Smooth muscle cell (in vitro differentiated cells): ENCODE measurements around the gene LRRC32. TPM values are rescaled to one million over a fixed set of nuclear protein-coding genes. Genes with fewer than 3 reads are reported as not detected.

Experiments used
- DNase-seq: peaks from one replicate; lab custom pipeline; 2025; ENCODE audit not compliant: unreplicated experiment; lab: John Stamatoyannopoulos, UW
- H2AFZ ChIP-seq: fragments of 200-600 bp; sonication (generic); 2 replicates; pipeline ENCODE4 v1.6.0; 2016; ENCODE audit warnings: antibody characterized with exemption, low read depth, mild to moderate bottlenecking
- H3F3A ChIP-seq: fragments of 200-600 bp; sonication (generic); 2 replicates; pipeline ENCODE4 v1.6.0; 2017; ENCODE audit warnings: antibody characterized with exemption, low read depth
- H3K27ac ChIP-seq: fragments of 200-600 bp; sonication (generic); 2 replicates; pipeline ENCODE4 v1.5.1; 2016; ENCODE audit warnings: low read depth, mild to moderate bottlenecking
- H3K27me3 ChIP-seq: fragments of 200-600 bp; sonication (generic); 2 replicates; pipeline ENCODE4 v1.6.1; 2016; ENCODE audit warnings: low read depth, mild to moderate bottlenecking
- H3K36me3 ChIP-seq: fragments of 200-600 bp; sonication (generic); 2 replicates; pipeline ENCODE4 v1.5.1; 2016; ENCODE audit warnings: low read depth
- H3K4me1 ChIP-seq: fragments of 200-600 bp; sonication (generic); 2 replicates; pipeline ENCODE4 v1.5.1; 2016; ENCODE audit warnings: low read depth
- H3K4me2 ChIP-seq: fragments of 200-600 bp; sonication (generic); 2 replicates; pipeline ENCODE4 v1.6.0; 2016; ENCODE audit warnings: mild to moderate bottlenecking
- H3K4me3 ChIP-seq: fragments of 200-600 bp; sonication (generic); 2 replicates; pipeline ENCODE4 v1.5.1; 2016; ENCODE audit warnings: mild to moderate bottlenecking
- H3K79me2 ChIP-seq: fragments of 200-600 bp; sonication (generic); 2 replicates; pipeline ENCODE4 v1.6.0; 2016; ENCODE audit warnings: low read depth, mild to moderate bottlenecking
- H3K9ac ChIP-seq: fragments of 200-600 bp; sonication (generic); 2 replicates; pipeline ENCODE4 v1.6.0; 2016; ENCODE audit warnings: low read depth
- H3K9me3 ChIP-seq: fragments of 200-600 bp; sonication (generic); replicated peaks from 2 replicates; pipeline ENCODE4 v1.5.1; 2016; ENCODE audit warnings: low read depth
- H4K20me1 ChIP-seq: fragments of 200-600 bp; sonication (generic); 2 replicates; pipeline ENCODE4 v1.6.0; 2016; ENCODE audit warnings: low read depth
- CTCF ChIP-seq: fragments of 200-600 bp; sonication (generic); IDR thresholded peaks from 2 replicates; pipeline ENCODE4 v1.5.1; 2017; ENCODE audit warnings: borderline replicate concordance, mild to moderate bottlenecking, antibody characterized with exemption; ENCODE audit not compliant: insufficient read depth, poor library complexity, severe bottlenecking
- WGBS: methylation state at CpG from one replicate; pipeline ENCODE4 v1.1.7; 2016; ENCODE audit warnings: low lambda C conversion rate; 5-methylcytosine and 5-hydroxymethylcytosine counted together
- polyA plus RNA-seq: library from polyadenylated mRNA; unstranded; fragments of >200 nt; fragmentation: Nextera tagmentation; extraction: Ambion mirVana; gene quantifications from 2 replicates; pipeline ENCODE4 v1.2.1, GENCODE V29; 2016
- total RNA-seq: library from RNA; depleted of rRNA; stranded (reverse); fragments of >200 nt; gene quantifications from 2 replicates; pipeline ENCODE4 v1.2.3, GENCODE V29; 2014

Gene LRRC32
- total and polyA plus RNA-seq, 2 experiments from 2014 or later, result 171 to 444 TPM

- H3F3A ChIP-seq, result no peaks in the 10 kb centered on the region
- H3K9me3 ChIP-seq, result no peaks in the 10 kb centered on the region
- H3K27ac ChIP-seq, result no peak overlapping the region
- no peak overlapping the region for H3K4me2 ChIP-seq
- no peaks in the 10 kb centered on the region for H3K79me2 ChIP-seq
- no peaks in the 10 kb centered on the region for H3K27me3 ChIP-seq
- no peak overlapping the region for H3K9ac ChIP-seq
- no peak for DNase-seq
- H3K4me1 ChIP-seq, result peaks cover 8% of the 10 kb centered on the region
- no peak for TF ChIP-seq CTCF
- WGBS, result 92% methylated on average over 7 of the region's 7 CpGs
- no peaks in the 10 kb centered on the region for H3K36me3 ChIP-seq
- H2AFZ ChIP-seq, result no peak overlapping the region
- no peaks in the 10 kb centered on the region for H4K20me1 ChIP-seq
- no peak overlapping the region for H3K4me3 ChIP-seq
Observed at GRCh38 chr11:76635991-76636738, 34.4 kb downstream of the LRRC32 start.

GRCh38 chr11:76634886-76635285, 35.7 kb downstream of the LRRC32 start:
- no peak for DNase-seq
- no peaks in the 10 kb centered on the region for H3K27me3 ChIP-seq
- H3K4me2 ChIP-seq, result no peak overlapping the region
- no peaks in the 10 kb centered on the region for H3K4me1 ChIP-seq
- no peaks in the 10 kb centered on the region for H4K20me1 ChIP-seq
- no peak overlapping the region for H2AFZ ChIP-seq
- H3K27ac ChIP-seq, result no peak overlapping the region
- H3K9ac ChIP-seq, result no peak overlapping the region
- H3K4me3 ChIP-seq, result no peak overlapping the region
- 83% methylated on average over 4 of the region's 4 CpGs for WGBS
- no peaks in the 10 kb centered on the region for H3K9me3 ChIP-seq
- H3F3A ChIP-seq, result no peaks in the 10 kb centered on the region
- no peak for TF ChIP-seq CTCF
- no peaks in the 10 kb centered on the region for H3K36me3 ChIP-seq
- H3K79me2 ChIP-seq, result no peaks in the 10 kb centered on the region

GRCh38 chr11:76632492-76632891, 38.1 kb downstream of the LRRC32 start:
- no peak for DNase-seq
- Histone ChIP-seq H3K4me1 (no peaks in the 10 kb centered on the region), H3K27ac (no peak overlapping the region), H3F3A (no peaks in the 10 kb centered on the region), H3K4me2 (no peak overlapping the region), H3K27me3 (no peaks in the 10 kb centered on the region), H3K79me2 (no peaks in the 10 kb centered on the region), H3K4me3 (no peak overlapping the region), H2AFZ (no peak overlapping the region), H3K36me3 (no peaks in the 10 kb centered on the region), H3K9me3 (no peaks in the 10 kb centered on the region), H4K20me1 (no peaks in the 10 kb centered on the region), H3K9ac (no peak overlapping the region)
- 77% methylated on average over 2 of the region's 2 CpGs for WGBS
- TF ChIP-seq CTCF, result no peak
